HEK293 (cell line): ENCODE data around the gene LAMC2.
A peak's percentile ranks its signal among the peaks of the same experiment; 100 is the strongest.

Source experiments
- CTCF ChIA-PET: fragments of 350-600 bp; formaldehyde crosslinking; extraction: SDS; loops from one replicate; lab custom pipeline; 2021; ENCODE audit warnings: antibody characterized with exemption; lab: Yijun Ruan, JAX
- POLR2A ChIA-PET: fragments of 300-600 bp; formaldehyde crosslinking; extraction: SDS; loops from one replicate; lab custom pipeline; 2020; ENCODE audit warnings: antibody characterized with exemption, inconsistent platforms; lab: Yijun Ruan, JAX
- H3K27ac ChIP-seq: fragments of 200-500 bp; sonication (Bioruptor generic); 2 replicates; pipeline ENCODE4 v1.5.1; 2014; ENCODE audit warnings: low read depth, low read length, control low read depth, inconsistent platforms; ENCODE audit errors: extremely low read depth
- H3K36me3 ChIP-seq, 2 experiments: fragments of 200-500 bp in 1 of 2; sonication (Bioruptor generic) in 1 of 2; 1 replicate in 1 of 2; 2 replicates in 1 of 2; pipeline ENCODE4 v1.5.1; 2014 to 2017; ENCODE audit warnings: inconsistent platforms in 2 of 2, low read length in 2 of 2; ENCODE audit not compliant: control insufficient read depth in 2 of 2, insufficient read depth in 1 of 2
- H3K4me1 ChIP-seq: fragments of 200-500 bp; sonication (Bioruptor generic); 2 replicates; pipeline ENCODE4 v1.5.1; 2014; ENCODE audit warnings: mild to moderate bottlenecking, low read length, inconsistent platforms; ENCODE audit not compliant: control insufficient read depth, insufficient read depth
- H3K4me3 ChIP-seq: 2 replicates; pipeline ENCODE4 v1.5.1; 2011; ENCODE audit warnings: low read depth, mild to moderate bottlenecking, control low read depth, low read length, moderate library complexity
- H3K9me3 ChIP-seq: fragments of 200-500 bp; sonication (Bioruptor generic); 2 replicates; pipeline ENCODE4 v1.5.1; 2014; ENCODE audit warnings: low read depth, low read length, inconsistent platforms; ENCODE audit not compliant: control insufficient read depth, insufficient read depth
- BCL6B ChIP-seq: fragments of 450-650 bp; formaldehyde crosslinking; IDR thresholded peaks from 2 replicates; pipeline ENCODE4 v1.5.1; 2017; ENCODE audit warnings: missing biosample characterization, missing genetic modification characterization
- CTCF ChIP-seq: fragments of 450-650 bp; formaldehyde crosslinking; IDR thresholded peaks from 2 replicates; pipeline ENCODE4 v1.5.1; 2016; ENCODE audit warnings: missing biosample characterization, missing genetic modification characterization
- FEZF1 ChIP-seq: fragments of 450-650 bp; formaldehyde crosslinking; IDR thresholded peaks from 2 replicates; pipeline ENCODE4 v1.5.1; 2016; ENCODE audit warnings: missing biosample characterization, missing genetic modification characterization
- GFI1B ChIP-seq: fragments of 450-650 bp; formaldehyde crosslinking; IDR thresholded peaks from 2 replicates; pipeline ENCODE4 v1.5.1; 2016; ENCODE audit warnings: missing biosample characterization, missing genetic modification characterization
- GLIS1 ChIP-seq: fragments of 450-650 bp; formaldehyde crosslinking; IDR thresholded peaks from 2 replicates; pipeline ENCODE4 v1.5.1; 2016; ENCODE audit warnings: missing biosample characterization, missing genetic modification characterization
- OVOL3 ChIP-seq: fragments of 450-650 bp; formaldehyde crosslinking; IDR thresholded peaks from 2 replicates; pipeline ENCODE4 v1.5.1; 2016; ENCODE audit warnings: missing biosample characterization, missing genetic modification characterization
- PRDM10 ChIP-seq: fragments of 450-650 bp; formaldehyde crosslinking; IDR thresholded peaks from 2 replicates; pipeline ENCODE4 v1.5.1; 2016; ENCODE audit warnings: missing biosample characterization, missing genetic modification characterization
- PRDM6 ChIP-seq: fragments of 450-650 bp; formaldehyde crosslinking; IDR thresholded peaks from 2 replicates; pipeline ENCODE4 v1.5.1; 2017; ENCODE audit warnings: missing biosample characterization, missing genetic modification characterization
- YY2 ChIP-seq: fragments of 450-650 bp; formaldehyde crosslinking; IDR thresholded peaks from 2 replicates; pipeline ENCODE4 v1.5.1; 2016; ENCODE audit warnings: missing biosample characterization, missing genetic modification characterization
- ZBTB1 ChIP-seq: fragments of 450-650 bp; formaldehyde crosslinking; IDR thresholded peaks from 2 replicates; pipeline ENCODE4 v1.5.1; 2016; ENCODE audit warnings: missing biosample characterization, missing genetic modification characterization
- ZBTB6 ChIP-seq: fragments of 450-650 bp; formaldehyde crosslinking; IDR thresholded peaks from 2 replicates; pipeline ENCODE4 v1.5.1; 2017; ENCODE audit warnings: missing biosample characterization, missing genetic modification characterization
- ZNF148 ChIP-seq: fragments of 450-650 bp; formaldehyde crosslinking; IDR thresholded peaks from 2 replicates; pipeline ENCODE4 v1.5.0; 2017; ENCODE audit warnings: missing biosample characterization, missing genetic modification characterization, borderline replicate concordance
- ZNF214 ChIP-seq: fragments of 450-650 bp; formaldehyde crosslinking; IDR thresholded peaks from 2 replicates; pipeline ENCODE4 v1.5.1; 2017; ENCODE audit warnings: missing biosample characterization, mild to moderate bottlenecking, missing genetic modification characterization, borderline replicate concordance
- ZNF362 ChIP-seq: fragments of 450-650 bp; formaldehyde crosslinking; IDR thresholded peaks from 2 replicates; pipeline ENCODE4 v1.5.1; 2016; ENCODE audit warnings: missing biosample characterization, missing genetic modification characterization
- ZNF664 ChIP-seq: fragments of 450-650 bp; formaldehyde crosslinking; IDR thresholded peaks from 2 replicates; pipeline ENCODE4 v1.5.1; 2016; ENCODE audit warnings: missing biosample characterization, missing genetic modification characterization

Gene LAMC2

GRCh38 chr1:183139281-183139942 is 46.7 kb upstream of the LAMC2 start:
- Histone ChIP-seq H3K4me1 (no peaks in the 10 kb centered on the region), H3K27ac (no peak overlapping the region), H3K4me3 (no peak overlapping the region), H3K36me3 (peaks cover 19 to 86% of the 10 kb centered on the region in 2 experiments), H3K9me3 (no peaks in the 10 kb centered on the region)
- CTCF ChIA-PET, result interaction anchor here (0.6 to 1.3 kb wide), 3 partner anchors 70 to 160 kb away, joined by 3 to 5 read pairs (median 4); no protein-coding TSS in a partner anchor
- TF ChIP-seq PRDM10 (tag by site-specific recombination) (peak; percentile 39; the same call in 1 of the 2 replicates), ZNF664 (tag by site-specific recombination) (no peak), ZNF148 (tag by site-specific recombination) (0 out of 2 replicates have a peak, but pooled peaks have one; percentile 33), OVOL3 (no peak), ZNF362 (tag by site-specific recombination) (no peak), GLIS1 (tag by site-specific recombination) (no peak), FEZF1 (tag by site-specific recombination) (no peak), PRDM6 (tag by site-specific recombination) (peak; percentile 62), BCL6B (0 out of 2 replicates have a peak, but pooled peaks have one; percentile 32), GFI1B (tag by site-specific recombination) (peak; percentile 94), YY2 (0 out of 2 replicates have a peak, but pooled peaks have one; percentile 39), CTCF (tag by site-specific recombination) (no peak), ZBTB6 (tag by site-specific recombination) (no peak), ZNF214 (no peak), ZBTB1 (tag by site-specific recombination) (no peak)
- POLR2A ChIA-PET, result interaction anchor here (0.7 kb wide), 1 partner anchor 177 kb away, joined by 3 read pairs; no protein-coding TSS in a partner anchor
